HG03520 (cell line): ENCODE measurements around the gene GSTM5.
"Not testable (repeated sequence)": the region's sequence is repeated elsewhere in the genome, so short reads cannot be mapped to it uniquely, and the experiment has no call there.

Experiments
- ATAC-seq: cut with Tn5 transposase; IDR thresholded peaks from one replicate; pipeline ENCODE4 v1.9.1; 2021; ENCODE audit warnings: mild to moderate bottlenecking, moderate library complexity; ENCODE audit not compliant: unreplicated experiment

Gene GSTM5

GRCh38 chr1:109760581-109761226 is 48.7 kb downstream of the GSTM5 start:
- ATAC-seq = no peak

- no peak for ATAC-seq
Observed at GRCh38 chr1:109761227-109762038, 49.4 kb downstream of the GSTM5 start.

DNA sequence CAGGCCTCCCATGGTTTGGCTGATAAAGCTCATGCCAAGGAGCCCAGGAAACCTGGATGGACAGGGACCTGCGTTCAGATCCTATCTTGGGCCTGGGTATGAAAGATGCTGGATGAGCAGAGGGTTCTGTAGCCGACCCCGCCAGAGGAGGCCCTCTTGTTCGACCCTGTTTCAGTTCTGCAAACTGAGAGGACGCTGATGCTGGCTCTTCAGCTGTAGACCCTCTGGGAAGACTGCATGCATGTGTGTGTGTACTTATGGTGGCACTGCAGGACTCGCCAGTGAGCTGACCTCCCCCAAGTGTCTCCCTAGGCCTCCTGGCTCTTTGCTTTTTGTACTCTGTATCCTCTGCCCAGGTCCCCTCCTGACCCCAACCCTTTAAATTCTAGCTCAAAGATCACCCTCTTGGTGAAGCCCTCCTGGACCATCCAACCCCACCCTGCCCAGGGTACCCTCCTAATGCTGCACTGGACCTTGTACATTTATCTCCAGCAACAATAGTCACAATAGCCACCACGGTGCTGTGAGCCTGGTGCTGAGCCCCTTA is 50.1 kb downstream of the GSTM5 start:
- ATAC-seq = no peak

DNA sequence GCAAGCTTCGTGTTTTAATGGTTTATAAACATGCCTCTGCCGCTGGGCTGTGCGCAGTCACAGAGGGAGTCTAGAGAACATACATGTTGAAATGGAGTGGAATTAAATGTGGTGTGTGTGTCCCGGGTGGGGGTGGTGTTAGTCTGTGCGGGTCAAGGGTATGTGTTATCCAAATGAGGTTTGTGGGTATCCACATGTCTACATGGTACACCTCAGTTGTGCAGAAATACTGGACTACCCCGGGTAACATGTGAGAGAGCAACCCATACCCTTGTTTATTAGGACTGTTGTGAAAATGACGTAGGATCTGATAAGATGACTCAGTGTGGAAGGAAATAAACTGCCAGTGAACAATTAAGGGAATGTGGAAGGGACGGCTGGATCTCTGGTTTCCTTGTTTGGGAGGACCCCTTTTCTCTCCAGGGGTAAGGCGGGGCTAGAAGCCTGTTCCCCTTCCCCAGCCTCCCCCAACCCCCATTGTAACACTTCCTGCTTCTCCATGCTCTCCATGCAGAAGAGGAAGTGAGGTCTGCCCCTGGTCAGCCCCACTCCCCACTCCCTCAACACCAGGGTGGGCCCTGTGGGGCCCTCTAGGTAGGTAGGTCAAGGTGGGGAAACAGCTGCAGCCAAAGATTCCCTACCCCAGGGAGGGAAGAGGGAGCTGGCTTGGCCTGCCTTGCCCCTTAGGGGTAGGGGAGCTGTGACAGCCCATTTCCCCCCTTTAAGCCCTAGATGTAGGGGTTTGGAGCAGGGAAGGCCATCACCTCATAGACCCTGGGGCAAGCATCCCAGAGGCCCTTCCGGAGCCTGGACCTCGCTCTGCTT is 51.0 kb downstream of the GSTM5 start:
- no peak for ATAC-seq

- ATAC-seq = no peak
Observed at GRCh38 chr1:109763646-109764415, 51.8 kb downstream of the GSTM5 start, which contains the start of gene EPS8L3. EPS8L3 (minus strand) TSS chr1:109763923; CDS start chr1:109761749, 2,174 bp downstream.

DNA sequence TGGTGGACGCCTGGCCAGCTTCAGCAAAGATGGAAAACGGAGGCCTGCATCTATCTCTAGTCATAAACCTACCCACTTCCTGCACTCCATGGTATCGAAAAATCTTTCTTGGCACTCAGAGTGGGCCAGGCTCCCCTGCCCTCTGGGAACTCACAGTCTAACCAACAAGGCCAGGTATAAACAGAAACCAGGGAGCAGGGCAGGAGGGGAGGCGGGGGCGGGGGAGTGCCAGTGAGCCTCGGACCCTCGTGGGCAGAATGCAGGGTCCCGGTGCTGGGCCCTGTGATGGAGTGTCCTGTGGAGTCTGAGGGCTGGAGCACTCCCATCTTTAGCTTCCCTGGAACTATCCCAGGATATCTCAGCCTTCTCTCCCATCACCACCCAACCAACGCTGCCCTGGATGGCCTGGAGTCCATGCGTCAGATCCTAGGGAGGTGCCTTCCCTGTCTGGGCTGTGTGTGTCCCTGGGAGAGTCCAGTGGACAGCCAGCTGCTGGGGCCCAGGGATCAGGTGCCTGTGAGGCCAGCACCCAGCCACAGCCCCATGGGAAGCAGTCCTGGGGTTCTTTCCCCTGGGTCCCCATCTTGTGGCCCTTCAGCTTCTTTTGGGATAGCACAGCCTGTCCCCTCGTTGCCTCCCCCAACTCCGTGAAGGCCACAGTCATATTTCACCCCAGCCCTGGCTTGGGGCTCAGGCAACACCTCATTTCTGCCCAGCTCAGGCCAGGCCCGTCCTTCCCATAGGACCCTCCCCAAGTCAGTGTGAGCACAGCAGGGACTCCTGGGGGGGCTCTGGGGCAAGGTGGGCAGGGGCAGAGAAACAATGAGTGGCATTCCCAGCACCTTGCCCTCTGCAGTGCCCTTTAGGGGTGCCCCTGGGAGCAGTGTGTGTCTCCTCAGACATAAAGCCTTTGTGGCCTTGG is 52.8 kb downstream of the GSTM5 start:
- ATAC-seq = no peak

DNA sequence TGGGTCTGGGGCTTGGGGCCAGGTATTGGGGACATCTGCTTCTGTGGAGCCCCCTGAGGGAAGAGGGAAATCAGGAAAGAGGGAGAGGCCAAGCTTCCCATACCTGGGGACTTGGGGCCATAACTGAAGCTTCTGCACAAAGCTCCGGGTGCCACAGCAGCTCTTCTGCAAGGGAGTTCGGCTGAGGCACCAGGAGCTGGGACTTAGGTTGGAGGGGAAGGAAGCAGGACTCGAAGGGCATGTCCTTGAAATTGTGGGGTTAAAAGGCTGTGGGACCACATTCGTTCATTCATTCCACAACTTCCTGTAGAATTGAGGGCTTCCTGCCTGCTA is 53.4 kb downstream of the GSTM5 start:
- ATAC-seq = no peak

- no peak for ATAC-seq
Observed at GRCh38 chr1:109765896-109766615, 54.0 kb downstream of the GSTM5 start.

DNA sequence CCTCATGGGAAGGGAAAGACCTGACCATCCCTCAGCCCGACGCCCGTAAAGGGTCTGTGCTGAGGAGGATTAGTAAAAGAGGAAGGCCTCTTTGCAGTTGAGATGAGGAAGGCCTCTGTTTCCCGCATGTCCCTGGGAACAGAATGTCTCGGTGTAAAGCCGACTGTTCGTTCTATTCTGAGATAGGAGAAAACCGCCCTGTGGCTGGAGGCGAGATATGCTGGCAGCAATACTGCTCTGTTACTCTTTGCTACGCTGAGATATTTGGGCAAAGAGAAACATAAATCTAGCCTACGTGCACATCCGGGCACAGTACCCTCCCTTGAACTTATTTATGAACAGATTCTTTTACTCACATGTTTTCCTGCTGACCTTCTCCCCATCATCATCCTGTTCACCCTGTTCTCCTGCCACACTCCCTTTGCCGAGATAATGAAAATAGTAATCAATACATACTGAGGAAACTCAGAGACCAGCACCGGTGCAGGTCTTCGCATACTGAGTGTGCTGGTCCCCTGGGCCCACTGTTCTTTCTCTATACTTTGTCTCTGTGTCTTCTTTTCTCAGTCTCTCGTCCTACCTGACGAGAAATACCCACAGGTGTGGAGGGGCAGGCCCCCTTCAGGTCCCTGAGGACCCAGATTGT is 55.1 kb downstream of the GSTM5 start:
- ATAC-seq = not testable (repeated sequence)
